HepG2 (cell line): ENCODE data around the gene OSM. TPM values are rescaled to one million over a fixed set of nuclear protein-coding genes. Genes with fewer than 3 reads are reported as not detected.

Experiments
- ATAC-seq: fragments of 200-7000 bp; cut with Tn5 transposase; 3 replicates; pipeline ENCODE4 v1.9.1; 2020; ENCODE audit warnings: mild to moderate bottlenecking, moderate library complexity
- BruUV-seq: library from RNA; stranded (reverse); fragments of 400-500 nt; replicated peaks from 2 replicates; lab custom pipeline; 2021; lab: Mats Ljungman, UMichigan
- CTCF ChIA-PET: fragments of 300-600 bp; formaldehyde crosslinking; extraction: SDS; loops from one replicate; lab custom pipeline; 2021; ENCODE audit warnings: low total read pairs, inconsistent platforms, low intra/inter-chr PET ratio; lab: Yijun Ruan, JAX
- POLR2A ChIA-PET: fragments of 350-600 bp; sonication (Branson Sonifier 250); formaldehyde crosslinking; loops from one replicate; lab custom pipeline; 2020; ENCODE audit warnings: antibody characterized with exemption, inconsistent platforms; lab: Yijun Ruan, JAX
- DNase-seq: peaks from one replicate; pipeline ENCODE4 v3.0.0-alpha.2; 2015; ENCODE audit warnings: low spot score
- FAIRE-seq: peaks from 3 replicates; lab custom pipeline; 2011; peaks lifted over from hg19 to GRCh38; lab: Jason Lieb, UNC
- H2AFZ ChIP-seq: one replicate; pipeline ENCODE4 v1.6.1; 2011; ENCODE audit warnings: low read length, inconsistent platforms
- H3K27ac ChIP-seq: fragments of 300-600 bp; 3 replicates; pipeline ENCODE4 v1.8.0; 2011; ENCODE audit warnings: mixed run types, mild to moderate bottlenecking, mixed read lengths, low read length, inconsistent platforms; ENCODE audit not compliant: insufficient read depth; ENCODE audit errors: extremely low read length
- H3K27me3 ChIP-seq, 2 experiments: fragments of 200-600 bp in 1 of 2; 2 replicates in 1 of 2; 3 replicates in 1 of 2; pipeline versions ENCODE4 v1.6.0 to v1.8.0; 2011; ENCODE audit warnings: low read length in 2 of 2, mild to moderate bottlenecking in 2 of 2, moderate library complexity in 2 of 2, inconsistent platforms in 1 of 2; ENCODE audit not compliant: insufficient read depth in 2 of 2, control insufficient read depth in 1 of 2
- H3K36me3 ChIP-seq, 2 experiments: fragments of 200-600 bp in 1 of 2; replicated peaks in 1 of 2; 2 replicates in 1 of 2; 3 replicates in 1 of 2; pipeline versions ENCODE4 v1.5.1 to v1.8.0; 2011; ENCODE audit warnings: low read length in 2 of 2, inconsistent platforms in 1 of 2; ENCODE audit not compliant: insufficient read depth in 2 of 2, control insufficient read depth in 1 of 2
- H3K4me1 ChIP-seq: 2 replicates; pipeline ENCODE4 v1.5.1; 2012; ENCODE audit warnings: low read length, inconsistent platforms; ENCODE audit not compliant: insufficient read depth
- H3K4me2 ChIP-seq: 2 replicates; pipeline ENCODE4 v1.6.0; 2011; ENCODE audit warnings: low read depth, low read length, inconsistent platforms
- H3K4me3 ChIP-seq, 3 experiments: fragments of 200-600 bp in 1 of 3; sonication (generic), shearing (Covaris generic) in 1 of 3; replicated peaks in 1 of 3; 2 replicates each; pipeline ENCODE4 v1.5.1; 2011 to 2016; ENCODE audit warnings: low read length in 3 of 3, inconsistent platforms in 2 of 3, low read depth in 2 of 3, mild to moderate bottlenecking in 2 of 3, control low read depth in 1 of 3, mixed read lengths in 1 of 3; ENCODE audit not compliant: insufficient read depth in 1 of 3
- H3K79me2 ChIP-seq: one replicate; pipeline ENCODE4 v1.6.1; 2011; ENCODE audit warnings: low read length, inconsistent platforms; ENCODE audit not compliant: insufficient read depth
- H3K9ac ChIP-seq: 2 replicates; pipeline ENCODE4 v1.6.0; 2011; ENCODE audit warnings: mild to moderate bottlenecking, low read depth, low read length, inconsistent platforms; ENCODE audit not compliant: insufficient read depth
- H3K9me3 ChIP-seq: 2 replicates; pipeline ENCODE4 v1.5.1; 2012; ENCODE audit warnings: mild to moderate bottlenecking, low read length
- H4K20me1 ChIP-seq: 2 replicates; pipeline ENCODE4 v1.6.0; 2011; ENCODE audit warnings: inconsistent platforms, mild to moderate bottlenecking, low read length, moderate library complexity; ENCODE audit not compliant: insufficient read depth
- BHLHE40 ChIP-seq: IDR thresholded peaks from 2 replicates; pipeline ENCODE4 v1.6.1; 2011; ENCODE audit warnings: low read length, improper control_type of control experiment
- ERF ChIP-seq: IDR thresholded peaks from 2 replicates; pipeline ENCODE4 v1.6.1; 2018; ENCODE audit warnings: missing biosample characterization, missing genetic modification reagents
- GMEB2 ChIP-seq: IDR thresholded peaks from 2 replicates; pipeline ENCODE4 v1.6.1; 2016; ENCODE audit warnings: missing biosample characterization, missing genetic modification reagents, low read depth
- HBP1 ChIP-seq: IDR thresholded peaks from 2 replicates; pipeline ENCODE4 v1.6.1; 2016; ENCODE audit warnings: low read depth, control low read depth
- NONO ChIP-seq, 2 experiments: fragments of 450-650 bp in 1 of 2; sonication (generic) in 1 of 2; formaldehyde crosslinking in 1 of 2; IDR thresholded peaks in 1 of 2; conservative IDR thresholded peaks in 1 of 2; 2 replicates each; pipeline versions ENCODE4 v1.6.1 to v1.8.0; 2017 to 2022; ENCODE audit warnings: mild to moderate bottlenecking in 1 of 2, missing genetic modification reagents in 1 of 2, moderate library complexity in 1 of 2
- RELA ChIP-seq: sonication (generic); formaldehyde crosslinking; IDR thresholded peaks from 2 replicates; pipeline ENCODE4 v1.4.0; 2020; ENCODE audit warnings: missing genetic modification reagents
- WIZ ChIP-seq: sonication (generic); formaldehyde crosslinking; IDR thresholded peaks from 2 replicates; pipeline ENCODE4 v1.5.1; 2020; ENCODE audit warnings: mild to moderate bottlenecking, missing genetic modification reagents
- ZFAT ChIP-seq: sonication (generic); formaldehyde crosslinking; conservative IDR thresholded peaks from 2 replicates; pipeline ENCODE4 v1.8.1; 2023; ENCODE audit warnings: missing genetic modification reagents, inconsistent platforms
- ZNF30 ChIP-seq: sonication (generic); formaldehyde crosslinking; IDR thresholded peaks from 2 replicates; pipeline ENCODE4 v1.5.0; 2020; ENCODE audit warnings: mild to moderate bottlenecking, missing genetic modification reagents
- ZNF616 ChIP-seq: sonication (generic); formaldehyde crosslinking; IDR thresholded peaks from 2 replicates; pipeline ENCODE4 v1.5.0; 2020; ENCODE audit warnings: low read depth, mild to moderate bottlenecking, missing genetic modification reagents
- ZNF75D ChIP-seq: sonication (generic); formaldehyde crosslinking; IDR thresholded peaks from 2 replicates; pipeline ENCODE4 v1.8.1; 2023; ENCODE audit warnings: missing genetic modification reagents, mild to moderate bottlenecking, borderline replicate concordance
- WGBS: methylation state at CpG from one replicate; pipeline ENCODE4 v1.1.6; 2017; ENCODE audit warnings: low lambda C conversion rate; 5-methylcytosine and 5-hydroxymethylcytosine counted together
- in situ Hi-C: cut with HindIII; loops from 2 replicates; pipeline ENCODE4 v1.10.0; 2017; ENCODE audit warnings: low pct_unique_long_range_greater_than_20kb; ENCODE audit not compliant: extremely low pct_ligation_motif_present
- intact Hi-C: fragments of 100-400 bp; cut with micrococcal nuclease; formaldehyde crosslinking; loops from one replicate; pipeline ENCODE4 v1.10.0; 2022; ENCODE audit not compliant: unreplicated experiment
- polyA plus RNA-seq, 8 experiments: library from polyadenylated mRNA; depleted of rRNA in 3 of 8; stranded (reverse) in 7 of 8; unstranded in 1 of 8; fragments of >200 nt; fragmentation: Illumina TruSeq in 4 of 8; extraction: Trizol in 4 of 8; gene quantifications; 2 replicates each; pipeline versions ENCODE4 v1.2.1 to v1.2.3, GENCODE V29; 2011 to 2016; ENCODE audit warnings: low read depth in 4 of 8, missing spikeins in 1 of 8, mixed read lengths in 1 of 8; ENCODE audit not compliant: insufficient read depth in 1 of 8
- total RNA-seq, 5 experiments: library from RNA; depleted of rRNA; stranded (reverse); fragments of >200 nt; fragmentation: Illumina TruSeq; extraction: Trizol; gene quantifications; 2 replicates each; pipeline ENCODE4 v1.2.3, GENCODE V29; 2016; ENCODE audit warnings: low read depth in 1 of 5

The OSM gene
- total and polyA plus RNA-seq, 2 of the 13 experiments (the other 11 are each of a cell fraction or from before 2014, with no cell fraction given): not detected

- Histone ChIP-seq H3K4me1 (peaks cover 61% of the 10 kb centered on the region), H4K20me1 (no peaks in the 10 kb centered on the region), H3K27me3 (no peaks in the 10 kb centered on the region), H3K36me3 (no peaks in the 10 kb centered on the region), H3K9ac (no peak overlapping the region), H3K27ac (no peak overlapping the region), H3K79me2 (no peaks in the 10 kb centered on the region), H2AFZ (no peak overlapping the region), H3K4me2 (no peak overlapping the region), H3K4me3 (no peak overlapping the region), H3K9me3 (no peaks in the 10 kb centered on the region)
- intact Hi-C loops (no loop called here), in situ Hi-C loops (no loop called here)
- TF ChIP-seq NONO (IDR thresholded peaks at IDR 0.05): no peak
- TF ChIP-seq NONO (CRISPR knock-in tag; conservative IDR thresholded peaks at IDR 0.05): no peak
- TF ChIP-seq ZNF616 (CRISPR knock-in tag): no peak
- TF ChIP-seq ZNF75D (CRISPR knock-in tag): no peak
- TF ChIP-seq BHLHE40: no peak
- no peak for TF ChIP-seq HBP1 (CRISPR knock-in tag)
- TF ChIP-seq ZNF30 (CRISPR knock-in tag): no peak
- no peak for TF ChIP-seq RELA
- no peak for TF ChIP-seq ERF (CRISPR knock-in tag)
- no peak for TF ChIP-seq GMEB2
- no peak for TF ChIP-seq WIZ
- no peak for TF ChIP-seq ZFAT (CRISPR knock-in tag)
- ChIA-PET CTCF (no interaction called here), POLR2A (no interaction called here)
- FAIRE-seq (no peak), DNase-seq (no peak), ATAC-seq (no peak)
- WGBS: 60% methylated on average over 10 of the region's 12 CpGs
- BruUV-seq: no TSS peak
Observed at GRCh38 chr22:30214703-30215407, 51.8 kb downstream of the OSM start.
